ENCODE data around the gene APBA1.

APBA1 gene

GRCh38 chr9:69671879-69672595 is at the start of gene APBA1:
Gene APBA1, minus strand, starts transcription at chr9:69672371.
- no peaks in the 10 kb centered on the region for H3K36me3 Mint-ChIP-seq
- DNase-seq (ENCODE audit: low spot score in 2 of 2), result peak in 1 of 2 donors; percentile 10
- H3K4me1 Mint-ChIP-seq, result peaks cover 13% of the 10 kb centered on the region

GRCh38 chr9:69719983-69720382 is 47.8 kb upstream of the APBA1 start:
- no peak overlapping the region for H3K27ac Mint-ChIP-seq
- ATAC-seq (no peak), DNase-seq (ENCODE audit: low spot score in 2 of 2) (no peak)
- H3K36me3 Mint-ChIP-seq, result peaks cover 73% of the 10 kb centered on the region
- no peaks in the 10 kb centered on the region for H3K4me1 Mint-ChIP-seq
- H3K9me3 Mint-ChIP-seq, result no peaks in the 10 kb centered on the region
- H3K4me3 Mint-ChIP-seq, result no peak overlapping the region

More at GRCh38 chr9:69671879-69672595, at the start of gene APBA1:
- ATAC-seq, result peak; percentile 57
- Mint-ChIP-seq H3K27ac (no peak within 1 kb of the TSS), H3K9me3 (no peaks in the 10 kb centered on the region), H3K4me3 (peak within 1 kb of the TSS; percentile 71)

- no peaks in the 10 kb centered on the region for H3K9me3 Mint-ChIP-seq
- H3K4me3 Mint-ChIP-seq, result no peak overlapping the region
- no peak for DNase-seq (ENCODE audit: low spot score in 2 of 2)
- no peaks in the 10 kb centered on the region for H3K4me1 Mint-ChIP-seq
- H3K36me3 Mint-ChIP-seq, result peaks cover 72% of the 10 kb centered on the region
- H3K27ac Mint-ChIP-seq, result no peak overlapping the region
- no peak for ATAC-seq
Measured at GRCh38 chr9:69719367-69719766, 47.2 kb upstream of the APBA1 start.

GRCh38 chr9:69718218-69718617 is 46.0 kb upstream of the APBA1 start:
- Mint-ChIP-seq H3K36me3 (peaks cover 60% of the 10 kb centered on the region), H3K4me1 (no peaks in the 10 kb centered on the region), H3K27ac (no peak overlapping the region), H3K4me3 (no peak overlapping the region), H3K9me3 (no peaks in the 10 kb centered on the region)
- no peak for DNase-seq (ENCODE audit: low spot score in 2 of 2)
- no peak for ATAC-seq

- Mint-ChIP-seq H3K4me1 (no peaks in the 10 kb centered on the region), H3K4me3 (no peak overlapping the region), H3K9me3 (no peaks in the 10 kb centered on the region), H3K36me3 (peaks cover 38% of the 10 kb centered on the region), H3K27ac (no peak overlapping the region)
- ATAC-seq, result no peak
- DNase-seq (ENCODE audit: low spot score in 2 of 2), result no peak
Measured at GRCh38 chr9:69715825-69716224, 43.7 kb upstream of the APBA1 start.

GRCh38 chr9:69715096-69715495 is 42.9 kb upstream of the APBA1 start:
- DNase-seq (ENCODE audit: low spot score in 2 of 2) (no peak), ATAC-seq (no peak)
- Mint-ChIP-seq H3K27ac (no peak overlapping the region), H3K36me3 (peaks cover 37% of the 10 kb centered on the region), H3K4me1 (no peaks in the 10 kb centered on the region), H3K9me3 (no peaks in the 10 kb centered on the region), H3K4me3 (no peak overlapping the region)

GRCh38 chr9:69697475-69697874 is 25.3 kb upstream of the APBA1 start:
- no peak overlapping the region for H3K27ac Mint-ChIP-seq
- peaks cover 27% of the 10 kb centered on the region for H3K9me3 Mint-ChIP-seq
- no peak overlapping the region for H3K4me3 Mint-ChIP-seq
- DNase-seq (ENCODE audit: low spot score in 2 of 2), result no peak
- no peak for ATAC-seq
- H3K36me3 Mint-ChIP-seq, result no peaks in the 10 kb centered on the region
- no peaks in the 10 kb centered on the region for H3K4me1 Mint-ChIP-seq

GRCh38 chr9:69696802-69697201 is 24.6 kb upstream of the APBA1 start:
- Mint-ChIP-seq H3K4me3 (no peak overlapping the region), H3K27ac (no peak overlapping the region), H3K9me3 (peaks cover 27% of the 10 kb centered on the region), H3K36me3 (no peaks in the 10 kb centered on the region), H3K4me1 (no peaks in the 10 kb centered on the region)
- DNase-seq (ENCODE audit: low spot score in 2 of 2) (no peak), ATAC-seq (no peak)

- ATAC-seq, result no peak
- Mint-ChIP-seq H3K4me3 (no peak overlapping the region), H3K27ac (no peak overlapping the region), H3K4me1 (no peaks in the 10 kb centered on the region), H3K36me3 (no peaks in the 10 kb centered on the region), H3K9me3 (peaks cover 4% of the 10 kb centered on the region)
- no peak for DNase-seq (ENCODE audit: low spot score in 2 of 2)
Measured at GRCh38 chr9:69689991-69690538, 17.9 kb upstream of the APBA1 start.

- Mint-ChIP-seq H3K27ac (no peak overlapping the region), H3K4me1 (no peaks in the 10 kb centered on the region), H3K36me3 (no peaks in the 10 kb centered on the region), H3K9me3 (no peaks in the 10 kb centered on the region), H3K4me3 (no peak overlapping the region)
- ATAC-seq, result no peak
- DNase-seq (ENCODE audit: low spot score in 2 of 2), result no peak
Measured at GRCh38 chr9:69683927-69684326, 11.8 kb upstream of the APBA1 start.

- DNase-seq (ENCODE audit: low spot score in 2 of 2) (no peak), ATAC-seq (no peak)
- peaks cover 6% of the 10 kb centered on the region for H3K4me1 Mint-ChIP-seq
- no peaks in the 10 kb centered on the region for H3K9me3 Mint-ChIP-seq
- H3K4me3 Mint-ChIP-seq, result no peak overlapping the region
- H3K27ac Mint-ChIP-seq, result no peak overlapping the region
- no peaks in the 10 kb centered on the region for H3K36me3 Mint-ChIP-seq
Measured at GRCh38 chr9:69678843-69679538, 6.8 kb upstream of the APBA1 start.

- Mint-ChIP-seq H3K4me1 (peaks cover 10% of the 10 kb centered on the region), H3K36me3 (no peaks in the 10 kb centered on the region), H3K9me3 (no peaks in the 10 kb centered on the region), H3K4me3 (no peak overlapping the region), H3K27ac (no peak overlapping the region)
- DNase-seq (ENCODE audit: low spot score in 2 of 2) (no peak), ATAC-seq (no peak)
Measured at GRCh38 chr9:69677931-69678330, 5.8 kb upstream of the APBA1 start.

- no peak overlapping the region for H3K4me3 Mint-ChIP-seq
- ATAC-seq (no peak), DNase-seq (ENCODE audit: low spot score in 2 of 2) (no peak)
- H3K9me3 Mint-ChIP-seq, result no peaks in the 10 kb centered on the region
- no peaks in the 10 kb centered on the region for H3K36me3 Mint-ChIP-seq
- peaks cover 13% of the 10 kb centered on the region for H3K4me1 Mint-ChIP-seq
- H3K27ac Mint-ChIP-seq, result no peak overlapping the region
Measured at GRCh38 chr9:69675563-69675962, 3.4 kb upstream of the APBA1 start.

- H3K36me3 Mint-ChIP-seq, result no peaks in the 10 kb centered on the region
- H3K27ac Mint-ChIP-seq, result no peak overlapping the region
- ATAC-seq (no peak), DNase-seq (ENCODE audit: low spot score in 2 of 2) (no peak)
- H3K9me3 Mint-ChIP-seq, result no peaks in the 10 kb centered on the region
- H3K4me3 Mint-ChIP-seq, result no peak overlapping the region
- peaks cover 13% of the 10 kb centered on the region for H3K4me1 Mint-ChIP-seq
Measured at GRCh38 chr9:69674716-69675438, 2.7 kb upstream of the APBA1 start.

- H3K4me3 Mint-ChIP-seq, result no peak overlapping the region
- H3K27ac Mint-ChIP-seq, result no peak overlapping the region
- ATAC-seq, result no peak
- no peaks in the 10 kb centered on the region for H3K9me3 Mint-ChIP-seq
- peaks cover 13% of the 10 kb centered on the region for H3K4me1 Mint-ChIP-seq
- DNase-seq (ENCODE audit: low spot score in 2 of 2), result no peak
- no peaks in the 10 kb centered on the region for H3K36me3 Mint-ChIP-seq
Measured at GRCh38 chr9:69674112-69674685, 2.0 kb upstream of the APBA1 start.
